Esophagus squamous epithelium (tissue), 5 donors: Measurements from ENCODE around the gene KCNH8. TPM values are rescaled to one million over a fixed set of nuclear protein-coding genes. Genes with fewer than 3 reads are reported as not detected.
"Not testable (repeated sequence)": the region's sequence is repeated elsewhere in the genome, so short reads cannot be mapped to it uniquely, and the experiment has no call there.

Experiments
- DNase-seq: peaks from one replicate; lab custom pipeline; 2025; lab: John Stamatoyannopoulos, UW
- H3K27ac ChIP-seq, 4 donors: fragments of 200-600 bp; sonication (generic); one replicate each; pipeline ENCODE4 v1.5.1; 2016 to 2019; ENCODE audit warnings: mild to moderate bottlenecking in 1 of 4
- H3K27me3 ChIP-seq, 4 donors: fragments of 200-600 bp; sonication (generic); 1 replicate in 3 of 4; 2 replicates in 1 of 4; pipeline versions ENCODE4 v1.5.1 to v1.6.0; 2017 to 2021; ENCODE audit warnings: antibody characterized with exemption in 1 of 4
- H3K36me3 ChIP-seq, 3 donors: fragments of 200-600 bp; sonication (generic); one replicate each; pipeline ENCODE4 v1.5.1; 2016 to 2019
- H3K4me1 ChIP-seq, 3 donors: fragments of 200-600 bp; sonication (generic); one replicate each; pipeline ENCODE4 v1.5.1; 2017 to 2019
- H3K4me3 ChIP-seq, 4 donors: fragments of 200-600 bp; sonication (generic); 1 replicate in 3 of 4; 2 replicates in 1 of 4; pipeline ENCODE4 v1.5.1; 2016 to 2019; ENCODE audit warnings: mild to moderate bottlenecking in 2 of 4, moderate library complexity in 1 of 4
- H3K9me3 ChIP-seq, 3 donors: fragments of 200-600 bp; sonication (generic); one replicate each; pipeline ENCODE4 v1.5.1; 2016 to 2019
- POLR2A ChIP-seq, 4 donors: fragments of 450-650 bp; IDR thresholded peaks; one replicate each; pipeline ENCODE4 v1.6.1; 2017; ENCODE audit warnings: antibody characterized with exemption in 4 of 4, mild to moderate bottlenecking in 4 of 4, moderate library complexity in 3 of 4
- WGBS, 2 donors: methylation state at CpG; one replicate each; pipeline ENCODE4 v1.1.5; 2018; 5-methylcytosine and 5-hydroxymethylcytosine counted together
- intact Hi-C: fragments of 100-400 bp; cut with DNase I; formaldehyde crosslinking; loops from one replicate; pipeline ENCODE4 v1.15.0; 2022
- total RNA-seq, 4 donors: library from RNA; depleted of rRNA; stranded (reverse); fragments of >200 nt; gene quantifications; one replicate each; pipeline ENCODE4 v1.1.0, GENCODE V29; 2016
- TF ChIP-seq, protein P1 (sequence below), 6 experiments: fragments of 450-650 bp in 4 of 6; fragments of 200-600 bp in 2 of 6; sonication (generic) in 2 of 6; IDR thresholded peaks; one replicate each; pipeline ENCODE4 v1.5.1; 2016 to 2019; ENCODE audit warnings: antibody characterized with exemption in 6 of 6, mild to moderate bottlenecking in 4 of 6, moderate library complexity in 4 of 6
- donor health status: DM: yes; HTN: yes; CAD: no.

Gene KCNH8
- under 1 TPM in 1 of 4 donors, not detected in 3; 0.57 TPM for total RNA-seq

DNA sequence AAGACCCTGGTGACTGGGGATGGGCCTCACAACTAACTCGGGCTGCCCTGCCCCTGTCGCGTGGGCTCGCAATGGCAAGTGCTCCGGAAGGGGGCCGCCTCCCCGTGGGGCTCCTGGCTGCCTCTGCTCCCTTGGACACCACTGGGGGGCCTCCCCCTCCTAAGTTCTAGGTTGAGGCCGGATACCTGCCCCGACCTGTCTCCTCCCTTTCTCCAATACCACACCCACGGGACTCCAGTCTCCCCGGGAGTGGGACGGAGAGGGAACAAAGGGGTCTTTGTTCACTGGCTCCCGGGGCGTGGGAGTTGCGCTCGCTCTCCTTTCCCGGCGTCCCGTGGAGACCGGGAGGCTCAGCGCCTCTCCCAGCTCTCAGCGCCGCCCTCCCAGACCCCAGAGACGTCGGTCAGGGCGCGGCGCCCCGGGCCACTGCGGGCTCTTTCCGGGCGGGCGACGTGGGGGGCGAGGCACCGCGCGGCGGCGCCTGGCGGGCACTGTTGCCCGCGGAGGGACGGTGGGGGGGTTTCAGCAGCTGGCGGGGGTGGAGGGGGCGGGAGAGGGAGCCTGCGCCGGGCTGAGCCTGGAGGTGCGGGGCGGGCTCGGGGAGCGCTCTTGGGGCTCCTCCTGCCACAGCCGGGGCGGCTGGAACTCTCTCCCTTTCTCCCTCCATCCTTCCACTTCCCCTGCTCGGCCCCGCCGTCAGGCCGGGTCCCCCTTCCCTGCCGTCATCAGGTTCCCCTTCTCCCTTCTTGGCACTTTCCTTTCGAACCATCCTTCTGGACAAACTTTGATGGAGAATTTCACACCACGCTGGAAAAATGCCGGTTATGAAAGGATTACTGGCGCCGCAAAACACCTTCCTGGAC, at the start of gene KCNH8:
Gene KCNH8 (plus strand): TSS at position 606 of the 863 bp plus-strand sequence. CDS start 210 bp downstream, at position 816.
- 2 to 4% methylated on average over 15 to 17 of the region's 64 CpGs for WGBS, 2 donors
- peaks cover 0 to 50% (median 3%) of the 10 kb centered on the region in 4 donors for H3K27me3 ChIP-seq
- DNase-seq: no peak
- H3K4me1 ChIP-seq: peaks cover 18 to 31% (median 19%) of the 10 kb centered on the region in 3 donors
- H3K4me3 ChIP-seq: peak within 1 kb of the TSS; percentile 33 to 73 (median 60)
- intact Hi-C loops: no loop called here
- TF ChIP-seq, protein P1, sequence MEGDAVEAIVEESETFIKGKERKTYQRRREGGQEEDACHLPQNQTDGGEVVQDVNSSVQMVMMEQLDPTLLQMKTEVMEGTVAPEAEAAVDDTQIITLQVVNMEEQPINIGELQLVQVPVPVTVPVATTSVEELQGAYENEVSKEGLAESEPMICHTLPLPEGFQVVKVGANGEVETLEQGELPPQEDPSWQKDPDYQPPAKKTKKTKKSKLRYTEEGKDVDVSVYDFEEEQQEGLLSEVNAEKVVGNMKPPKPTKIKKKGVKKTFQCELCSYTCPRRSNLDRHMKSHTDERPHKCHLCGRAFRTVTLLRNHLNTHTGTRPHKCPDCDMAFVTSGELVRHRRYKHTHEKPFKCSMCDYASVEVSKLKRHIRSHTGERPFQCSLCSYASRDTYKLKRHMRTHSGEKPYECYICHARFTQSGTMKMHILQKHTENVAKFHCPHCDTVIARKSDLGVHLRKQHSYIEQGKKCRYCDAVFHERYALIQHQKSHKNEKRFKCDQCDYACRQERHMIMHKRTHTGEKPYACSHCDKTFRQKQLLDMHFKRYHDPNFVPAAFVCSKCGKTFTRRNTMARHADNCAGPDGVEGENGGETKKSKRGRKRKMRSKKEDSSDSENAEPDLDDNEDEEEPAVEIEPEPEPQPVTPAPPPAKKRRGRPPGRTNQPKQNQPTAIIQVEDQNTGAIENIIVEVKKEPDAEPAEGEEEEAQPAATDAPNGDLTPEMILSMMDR (IDR thresholded peaks at IDR 0.05): no peak
- no peak for TF ChIP-seq POLR2A (IDR thresholded peaks at IDR 0.05)
- H3K27ac ChIP-seq: peak within 1 kb of the TSS in 2 of 4 donors; percentile 51 to 60
- peaks cover 0 to 8% (median 0%) of the 10 kb centered on the region in 3 donors for H3K9me3 ChIP-seq
- H3K36me3 ChIP-seq: no peaks in the 10 kb centered on the region

DNA sequence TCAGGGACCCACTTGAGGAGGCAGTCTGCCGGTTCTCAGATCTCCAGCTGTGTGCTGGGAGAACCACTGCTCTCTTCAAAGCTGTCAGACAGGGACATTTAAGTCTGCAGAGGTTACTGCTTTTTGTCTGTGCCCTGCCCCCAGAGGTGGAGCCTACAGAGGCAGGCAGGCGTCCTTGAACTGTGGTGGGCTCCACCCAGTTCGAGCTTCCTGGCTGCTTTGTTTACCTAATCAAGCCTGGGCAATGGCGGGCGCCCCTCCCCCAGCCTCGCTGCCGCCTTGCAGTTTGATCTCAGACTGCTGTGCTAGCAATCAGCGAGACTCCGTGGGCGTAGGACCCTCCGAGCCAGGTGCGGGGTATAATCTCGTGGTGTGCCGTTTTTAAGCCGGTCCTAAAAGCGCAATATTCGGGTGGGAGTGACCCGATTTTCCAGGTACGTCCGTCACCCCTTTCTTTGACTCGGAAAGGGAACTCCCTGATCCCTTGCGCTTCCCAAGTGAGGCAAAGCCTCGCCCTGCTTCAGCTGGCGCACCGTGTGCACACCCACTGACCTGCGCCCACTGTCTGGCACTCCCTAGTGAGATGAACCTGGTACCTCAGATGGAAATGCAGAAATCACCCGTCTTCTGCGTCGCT, 45.5 kb upstream of the KCNH8 start:
- H3K4me1 ChIP-seq, intact Hi-C loops, H3K9me3 ChIP-seq, H3K27me3 ChIP-seq, DNase-seq, H3K36me3 ChIP-seq: not testable (repeated sequence)
- H3K27ac ChIP-seq: peak overlapping the region in 1 of 4 donors; percentile 33
- peak overlapping the region in 2 of 4 donors; percentile 15 to 38 for H3K4me3 ChIP-seq
- WGBS, 2 donors: 52 to 69% methylated on average over 6 to 8 of the region's 29 CpGs

DNA sequence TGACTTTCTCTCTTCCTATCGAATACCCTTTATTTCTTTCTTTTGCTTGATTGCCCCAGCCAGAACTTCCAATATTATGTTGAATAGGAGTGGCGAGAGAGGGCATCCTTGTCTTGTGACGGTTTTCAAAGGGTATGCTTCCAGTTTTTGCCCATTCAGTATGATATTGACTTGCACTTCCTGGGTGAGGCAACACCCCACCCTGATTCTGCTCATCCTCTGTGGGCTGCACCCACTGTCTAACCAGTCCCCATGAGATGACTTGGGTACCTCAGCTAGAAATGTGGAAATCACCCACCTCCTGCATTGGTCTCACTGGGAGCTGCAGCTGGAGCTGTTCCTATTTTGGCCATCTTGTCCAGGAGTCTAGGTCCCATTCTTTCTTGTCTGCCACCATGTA, 44.8 kb upstream of the KCNH8 start:
- DNase-seq: no peak
- Histone ChIP-seq H3K4me1 (no peaks in the 10 kb centered on the region), H3K4me3 (peak overlapping the region in 1 of 4 donors; percentile 38), H3K27ac (no peak overlapping the region), H3K27me3 (no peaks in the 10 kb centered on the region), H3K9me3 (no peaks in the 10 kb centered on the region), H3K36me3 (no peaks in the 10 kb centered on the region)
- intact Hi-C loops: no loop called here
- WGBS, 2 donors: 75 to 89% methylated on average over 3 of the region's 3 CpGs
- TF ChIP-seq POLR2A (IDR thresholded peaks at IDR 0.05): no peak
- TF ChIP-seq, protein P1 (IDR thresholded peaks at IDR 0.05): no peak

DNA sequence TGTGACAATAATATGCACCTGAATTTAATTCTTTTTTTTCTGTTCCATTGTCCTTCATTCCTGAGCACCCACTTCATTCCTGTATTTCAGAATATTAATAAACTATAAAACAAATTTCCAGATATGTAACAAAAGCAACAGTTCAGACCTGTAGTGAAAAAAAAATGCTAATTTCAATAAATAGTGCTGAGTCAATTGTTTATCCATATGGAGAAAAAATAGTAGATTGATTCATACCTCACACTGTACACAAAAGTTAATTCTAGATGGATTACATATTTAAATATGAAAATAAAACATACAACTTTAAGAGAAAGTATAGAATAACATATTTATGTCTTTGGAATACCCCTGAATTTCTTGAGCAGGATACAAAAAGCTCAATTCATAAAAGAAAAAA, 43.9 kb upstream of the KCNH8 start:
- H3K4me1 ChIP-seq: no peaks in the 10 kb centered on the region
- intact Hi-C loops: no loop called here
- TF ChIP-seq POLR2A (IDR thresholded peaks at IDR 0.05): no peak
- TF ChIP-seq, protein P1 (IDR thresholded peaks at IDR 0.05): no peak
- no peak for DNase-seq
- no peaks in the 10 kb centered on the region for H3K27me3 ChIP-seq
- no peaks in the 10 kb centered on the region for H3K9me3 ChIP-seq
- no peak overlapping the region for H3K27ac ChIP-seq
- no peaks in the 10 kb centered on the region for H3K36me3 ChIP-seq
- H3K4me3 ChIP-seq: no peak overlapping the region

DNA sequence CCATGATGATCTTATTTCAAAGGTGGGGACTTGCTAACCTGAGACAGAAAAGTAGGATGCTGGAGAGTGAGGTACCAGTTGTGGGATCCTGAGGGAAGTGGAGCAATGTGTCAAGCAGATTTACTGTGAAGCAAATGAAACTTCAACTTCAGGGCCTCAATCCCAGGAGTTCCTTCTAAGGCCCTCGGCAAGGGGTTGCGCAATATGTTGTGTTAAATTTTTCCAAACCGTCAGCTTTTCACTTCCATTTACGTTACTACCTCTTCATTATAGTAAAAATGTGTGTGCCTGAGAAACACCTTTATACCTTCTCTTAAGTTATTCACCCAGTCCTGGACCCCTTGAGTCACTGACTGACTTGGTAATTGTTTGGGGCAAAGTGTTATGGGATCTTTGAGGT, 42.5 kb upstream of the KCNH8 start:
- 74 to 78% methylated on average over 4 of the region's 4 CpGs for WGBS, 2 donors
- no peaks in the 10 kb centered on the region for H3K36me3 ChIP-seq
- no peak for DNase-seq
- H3K4me3 ChIP-seq: no peak overlapping the region
- intact Hi-C loops: no loop called here
- TF ChIP-seq POLR2A (IDR thresholded peaks at IDR 0.05): no peak
- TF ChIP-seq, protein P1 (IDR thresholded peaks at IDR 0.05): no peak
- H3K4me1 ChIP-seq: no peaks in the 10 kb centered on the region
- no peaks in the 10 kb centered on the region for H3K9me3 ChIP-seq
- H3K27ac ChIP-seq: no peak overlapping the region
- H3K27me3 ChIP-seq: no peaks in the 10 kb centered on the region
